ENCODE results near the gene INTS14. TPM values are rescaled to one million over a fixed set of nuclear protein-coding genes. Genes with fewer than 3 reads are reported as not detected.
A peak's percentile ranks its signal among the peaks of the same experiment; 100 is the strongest.

Gene INTS14
- polyA plus RNA-seq, 1 donor, result 43.0 TPM

- 96% methylated on average over 5 of the region's 12 CpGs for WGBS (ENCODE audit: insufficient coverage, low lambda C conversion rate)
- Histone ChIP-seq H3K4me3 (ENCODE audit: low read length) (no peak overlapping the region), H3K9me3 (ENCODE audit: control insufficient read depth, low read depth, low read length) (no peaks in the 10 kb centered on the region), H3K27me3 (ENCODE audit: control insufficient read depth, insufficient read depth, low read length) (no peaks in the 10 kb centered on the region), H3K27ac (ENCODE audit: low read length) (no peak overlapping the region), H3K4me1 (ENCODE audit: control insufficient read depth, insufficient read depth, low read length) (peaks cover 12% of the 10 kb centered on the region), H3K36me3 (ENCODE audit: control insufficient read depth, insufficient read depth, low read length) (peaks cover 13% of the 10 kb centered on the region)
- DNase-seq, result no peak
Measured at GRCh38 chr15:65650312-65651041, 39.5 kb upstream of the INTS14 start.

- peaks cover 8% of the 10 kb centered on the region for H3K36me3 ChIP-seq (ENCODE audit: control insufficient read depth, insufficient read depth, low read length)
- H3K4me1 ChIP-seq (ENCODE audit: control insufficient read depth, insufficient read depth, low read length), result no peaks in the 10 kb centered on the region
- no peaks in the 10 kb centered on the region for H3K27me3 ChIP-seq (ENCODE audit: control insufficient read depth, insufficient read depth, low read length)
- no peak overlapping the region for H3K27ac ChIP-seq (ENCODE audit: low read length)
- no peak overlapping the region for H3K4me3 ChIP-seq (ENCODE audit: low read length)
- WGBS (ENCODE audit: insufficient coverage, low lambda C conversion rate), result 93% methylated on average over 2 of the region's 4 CpGs
- H3K9me3 ChIP-seq (ENCODE audit: control insufficient read depth, low read depth, low read length), result no peaks in the 10 kb centered on the region
- DNase-seq, result no peak
Measured at GRCh38 chr15:65646486-65646885, 35.6 kb upstream of the INTS14 start.

GRCh38 chr15:65645392-65645791 lies 34.5 kb upstream of the INTS14 start:
- H3K27ac ChIP-seq (ENCODE audit: low read length), result no peak overlapping the region
- peaks cover 2% of the 10 kb centered on the region for H3K36me3 ChIP-seq (ENCODE audit: control insufficient read depth, insufficient read depth, low read length)
- no peak overlapping the region for H3K4me3 ChIP-seq (ENCODE audit: low read length)
- H3K4me1 ChIP-seq (ENCODE audit: control insufficient read depth, insufficient read depth, low read length), result no peaks in the 10 kb centered on the region
- no peaks in the 10 kb centered on the region for H3K27me3 ChIP-seq (ENCODE audit: control insufficient read depth, insufficient read depth, low read length)
- H3K9me3 ChIP-seq (ENCODE audit: control insufficient read depth, low read depth, low read length), result no peaks in the 10 kb centered on the region
- WGBS (ENCODE audit: insufficient coverage, low lambda C conversion rate), result no CpG with 5 or more reads among the region's 4 CpGs
- no peak for DNase-seq

GRCh38 chr15:65644282-65644681 lies 33.4 kb upstream of the INTS14 start:
- H3K9me3 ChIP-seq (ENCODE audit: control insufficient read depth, low read depth, low read length), result no peaks in the 10 kb centered on the region
- DNase-seq, result no peak
- no CpG with 5 or more reads among the region's 4 CpGs for WGBS (ENCODE audit: insufficient coverage, low lambda C conversion rate)
- no peaks in the 10 kb centered on the region for H3K27me3 ChIP-seq (ENCODE audit: control insufficient read depth, insufficient read depth, low read length)
- H3K4me1 ChIP-seq (ENCODE audit: control insufficient read depth, insufficient read depth, low read length), result no peaks in the 10 kb centered on the region
- H3K27ac ChIP-seq (ENCODE audit: low read length), result no peak overlapping the region
- H3K36me3 ChIP-seq (ENCODE audit: control insufficient read depth, insufficient read depth, low read length), result peaks cover 2% of the 10 kb centered on the region
- no peak overlapping the region for H3K4me3 ChIP-seq (ENCODE audit: low read length)

- Histone ChIP-seq H3K4me1 (ENCODE audit: control insufficient read depth, insufficient read depth, low read length) (no peaks in the 10 kb centered on the region), H3K36me3 (ENCODE audit: control insufficient read depth, insufficient read depth, low read length) (peaks cover 2% of the 10 kb centered on the region), H3K4me3 (ENCODE audit: low read length) (no peak overlapping the region), H3K27me3 (ENCODE audit: control insufficient read depth, insufficient read depth, low read length) (no peaks in the 10 kb centered on the region), H3K9me3 (ENCODE audit: control insufficient read depth, low read depth, low read length) (no peaks in the 10 kb centered on the region), H3K27ac (ENCODE audit: low read length) (no peak overlapping the region)
- WGBS (ENCODE audit: insufficient coverage, low lambda C conversion rate), result no CpG with 5 or more reads among the region's 6 CpGs
- no peak for DNase-seq
Measured at GRCh38 chr15:65642594-65642993, 31.7 kb upstream of the INTS14 start.

- DNase-seq, result peak in 1 of 2 donors; percentile 12
Measured at GRCh38 chr15:65641768-65642475, 31.0 kb upstream of the INTS14 start.

GRCh38 chr15:65639509-65639908 lies 28.6 kb upstream of the INTS14 start:
- WGBS (ENCODE audit: insufficient coverage, low lambda C conversion rate), result no CpG with 5 or more reads among the region's 6 CpGs
- H3K4me1 ChIP-seq (ENCODE audit: control insufficient read depth, insufficient read depth, low read length), result no peaks in the 10 kb centered on the region
- H3K4me3 ChIP-seq (ENCODE audit: low read length), result no peak overlapping the region
- H3K27ac ChIP-seq (ENCODE audit: low read length), result no peak overlapping the region
- H3K27me3 ChIP-seq (ENCODE audit: control insufficient read depth, insufficient read depth, low read length), result no peaks in the 10 kb centered on the region
- peaks cover 2% of the 10 kb centered on the region for H3K36me3 ChIP-seq (ENCODE audit: control insufficient read depth, insufficient read depth, low read length)
- no peaks in the 10 kb centered on the region for H3K9me3 ChIP-seq (ENCODE audit: control insufficient read depth, low read depth, low read length)
- no peak for DNase-seq

More at GRCh38 chr15:65641768-65642475, 31.0 kb upstream of the INTS14 start:
- peaks cover 2% of the 10 kb centered on the region for H3K36me3 ChIP-seq (ENCODE audit: control insufficient read depth, insufficient read depth, low read length)
- no peak overlapping the region for H3K4me3 ChIP-seq (ENCODE audit: low read length)
- WGBS (ENCODE audit: insufficient coverage, low lambda C conversion rate), result no CpG with 5 or more reads among the region's 6 CpGs
- no peaks in the 10 kb centered on the region for H3K27me3 ChIP-seq (ENCODE audit: control insufficient read depth, insufficient read depth, low read length)
- H3K4me1 ChIP-seq (ENCODE audit: control insufficient read depth, insufficient read depth, low read length), result no peaks in the 10 kb centered on the region
- H3K27ac ChIP-seq (ENCODE audit: low read length), result no peak overlapping the region
- no peaks in the 10 kb centered on the region for H3K9me3 ChIP-seq (ENCODE audit: control insufficient read depth, low read depth, low read length)

- H3K9me3 ChIP-seq (ENCODE audit: control insufficient read depth, low read depth, low read length), result no peaks in the 10 kb centered on the region
- no peaks in the 10 kb centered on the region for H3K27me3 ChIP-seq (ENCODE audit: control insufficient read depth, insufficient read depth, low read length)
- H3K27ac ChIP-seq (ENCODE audit: low read length), result no peak overlapping the region
- H3K36me3 ChIP-seq (ENCODE audit: control insufficient read depth, insufficient read depth, low read length), result no peaks in the 10 kb centered on the region
- 0% methylated on average over 1 of the region's 3 CpGs for WGBS (ENCODE audit: insufficient coverage, low lambda C conversion rate)
- no peak overlapping the region for H3K4me3 ChIP-seq (ENCODE audit: low read length)
- no peaks in the 10 kb centered on the region for H3K4me1 ChIP-seq (ENCODE audit: control insufficient read depth, insufficient read depth, low read length)
- DNase-seq, result peak; percentile 56 to 60
Measured at GRCh38 chr15:65638681-65639089, 27.8 kb upstream of the INTS14 start.

GRCh38 chr15:65638109-65638508 lies 27.2 kb upstream of the INTS14 start:
- Histone ChIP-seq H3K27me3 (ENCODE audit: control insufficient read depth, insufficient read depth, low read length) (no peaks in the 10 kb centered on the region), H3K4me3 (ENCODE audit: low read length) (no peak overlapping the region), H3K4me1 (ENCODE audit: control insufficient read depth, insufficient read depth, low read length) (no peaks in the 10 kb centered on the region), H3K36me3 (ENCODE audit: control insufficient read depth, insufficient read depth, low read length) (no peaks in the 10 kb centered on the region), H3K27ac (ENCODE audit: low read length) (no peak overlapping the region), H3K9me3 (ENCODE audit: control insufficient read depth, low read depth, low read length) (no peaks in the 10 kb centered on the region)
- WGBS (ENCODE audit: insufficient coverage, low lambda C conversion rate), result no CpG with 5 or more reads among the region's 5 CpGs
- DNase-seq, result no peak

- DNase-seq, result no peak
- WGBS (ENCODE audit: insufficient coverage, low lambda C conversion rate), result 100% methylated on average over 1 of the region's 1 CpG
- H3K36me3 ChIP-seq (ENCODE audit: control insufficient read depth, insufficient read depth, low read length), result no peaks in the 10 kb centered on the region
- no peaks in the 10 kb centered on the region for H3K27me3 ChIP-seq (ENCODE audit: control insufficient read depth, insufficient read depth, low read length)
- no peak overlapping the region for H3K4me3 ChIP-seq (ENCODE audit: low read length)
- H3K4me1 ChIP-seq (ENCODE audit: control insufficient read depth, insufficient read depth, low read length), result no peaks in the 10 kb centered on the region
- H3K27ac ChIP-seq (ENCODE audit: low read length), result no peak overlapping the region
- H3K9me3 ChIP-seq (ENCODE audit: control insufficient read depth, low read depth, low read length), result no peaks in the 10 kb centered on the region
Measured at GRCh38 chr15:65634356-65634755, 23.4 kb upstream of the INTS14 start.

All from large intestine (tissue), 3 donors.